ENCODE measurements around the gene SRR. TPM values are rescaled to one million over a fixed set of nuclear protein-coding genes. Genes with fewer than 3 reads are reported as not detected.

SRR gene
- total RNA-seq, 1 donor = 20.6 TPM

- no peak overlapping the region for H3K27ac ChIP-seq (ENCODE audit: low read depth, low read length)
- H3K4me2 ChIP-seq (ENCODE audit: insufficient read depth, low read length) = no peak overlapping the region
- no peaks in the 10 kb centered on the region for H3K27me3 ChIP-seq (ENCODE audit: insufficient read depth, low read length)
- H3K36me3 ChIP-seq (ENCODE audit: insufficient read depth, low read length) = peaks cover 4% of the 10 kb centered on the region
- H4K20me1 ChIP-seq (ENCODE audit: insufficient read depth, low read length) = peaks cover 5% of the 10 kb centered on the region
- TF ChIP-seq CTCF (IDR thresholded peaks at IDR 0.05; ENCODE audit: extremely low read depth, low read depth, low read length) = no peak
- H3K9me3 ChIP-seq (ENCODE audit: low read depth, low read length) = no peaks in the 10 kb centered on the region
- DNase-seq (ENCODE audit: insufficient read length, low spot score, missing footprints) = no peak
- peaks cover 1% of the 10 kb centered on the region for H3K4me1 ChIP-seq (ENCODE audit: insufficient read depth, low read length)
- H3K79me2 ChIP-seq (ENCODE audit: insufficient read depth, low read length) = no peaks in the 10 kb centered on the region
- H2AFZ ChIP-seq (ENCODE audit: low read length) = no peak overlapping the region
- no peak overlapping the region for H3K4me3 ChIP-seq (ENCODE audit: insufficient read depth, low read length)
These were observed 61.0 kb downstream of the SRR start for GRCh38 chr17:2364763-2365116.

- Histone ChIP-seq H3K4me3 (ENCODE audit: insufficient read depth, low read length) (no peak overlapping the region), H3K79me2 (ENCODE audit: insufficient read depth, low read length) (no peaks in the 10 kb centered on the region), H3K27ac (ENCODE audit: low read depth, low read length) (no peak overlapping the region), H3K9me3 (ENCODE audit: low read depth, low read length) (no peaks in the 10 kb centered on the region), H3K4me1 (ENCODE audit: insufficient read depth, low read length) (no peaks in the 10 kb centered on the region), H3K27me3 (ENCODE audit: insufficient read depth, low read length) (no peaks in the 10 kb centered on the region), H4K20me1 (ENCODE audit: insufficient read depth, low read length) (peaks cover 4% of the 10 kb centered on the region), H3K4me2 (ENCODE audit: insufficient read depth, low read length) (no peak overlapping the region), H2AFZ (ENCODE audit: low read length) (no peak overlapping the region), H3K36me3 (ENCODE audit: insufficient read depth, low read length) (peaks cover 4% of the 10 kb centered on the region)
- TF ChIP-seq CTCF (IDR thresholded peaks at IDR 0.05; ENCODE audit: extremely low read depth, low read depth, low read length) = no peak
- DNase-seq (ENCODE audit: insufficient read length, low spot score, missing footprints) = peak; percentile 56
These were observed 61.4 kb downstream of the SRR start for GRCh38 chr17:2365132-2365531.

- no peak overlapping the region for H3K4me2 ChIP-seq (ENCODE audit: insufficient read depth, low read length)
- H3K36me3 ChIP-seq (ENCODE audit: insufficient read depth, low read length) = peaks cover 12% of the 10 kb centered on the region
- no peaks in the 10 kb centered on the region for H3K27me3 ChIP-seq (ENCODE audit: insufficient read depth, low read length)
- no peaks in the 10 kb centered on the region for H3K9me3 ChIP-seq (ENCODE audit: low read depth, low read length)
- no peak overlapping the region for H2AFZ ChIP-seq (ENCODE audit: low read length)
- DNase-seq (ENCODE audit: insufficient read length, low spot score, missing footprints) = peak; percentile 72
- H3K27ac ChIP-seq (ENCODE audit: low read depth, low read length) = no peak overlapping the region
- no peaks in the 10 kb centered on the region for H4K20me1 ChIP-seq (ENCODE audit: insufficient read depth, low read length)
- no peak overlapping the region for H3K4me3 ChIP-seq (ENCODE audit: insufficient read depth, low read length)
- no peaks in the 10 kb centered on the region for H3K4me1 ChIP-seq (ENCODE audit: insufficient read depth, low read length)
- no peak for TF ChIP-seq CTCF (IDR thresholded peaks at IDR 0.05; ENCODE audit: extremely low read depth, low read depth, low read length)
- H3K79me2 ChIP-seq (ENCODE audit: insufficient read depth, low read length) = no peaks in the 10 kb centered on the region
These were observed 63.2 kb downstream of the SRR start for GRCh38 chr17:2366747-2367494.

GRCh38 chr17:2368359-2368758 is 64.6 kb downstream of the SRR start:
- Histone ChIP-seq H3K79me2 (ENCODE audit: insufficient read depth, low read length) (no peaks in the 10 kb centered on the region), H3K4me3 (ENCODE audit: insufficient read depth, low read length) (no peak overlapping the region), H3K27me3 (ENCODE audit: insufficient read depth, low read length) (no peaks in the 10 kb centered on the region), H3K9me3 (ENCODE audit: low read depth, low read length) (no peaks in the 10 kb centered on the region), H3K4me2 (ENCODE audit: insufficient read depth, low read length) (no peak overlapping the region), H3K27ac (ENCODE audit: low read depth, low read length) (no peak overlapping the region), H3K4me1 (ENCODE audit: insufficient read depth, low read length) (no peaks in the 10 kb centered on the region), H2AFZ (ENCODE audit: low read length) (no peak overlapping the region), H3K36me3 (ENCODE audit: insufficient read depth, low read length) (peaks cover 12% of the 10 kb centered on the region), H4K20me1 (ENCODE audit: insufficient read depth, low read length) (no peaks in the 10 kb centered on the region)
- DNase-seq (ENCODE audit: insufficient read length, low spot score, missing footprints) = peak; percentile 63
- no peak for TF ChIP-seq CTCF (IDR thresholded peaks at IDR 0.05; ENCODE audit: extremely low read depth, low read depth, low read length)

Measured in osteoblast (primary cell).